Neural progenitor cell (in vitro differentiated cells): ENCODE results near the gene LMNB1.

Source experiments
- EZH2 ChIP-seq: fragments of 200-600 bp; sonication (generic); IDR thresholded peaks from 2 replicates; pipeline ENCODE4 v1.6.1; 2017; ENCODE audit warnings: antibody characterized with exemption, mild to moderate bottlenecking, moderate library complexity
- EZH2phosphoT487 ChIP-seq: fragments of 200-600 bp; sonication (generic); IDR thresholded peaks from 2 replicates; pipeline ENCODE4 v1.6.1; 2017; ENCODE audit warnings: antibody characterized with exemption
- TF ChIP-seq, protein P1 (sequence below): fragments of 200-600 bp; sonication (generic); IDR thresholded peaks from 2 replicates; pipeline ENCODE4 v1.5.1; 2017; ENCODE audit warnings: antibody characterized with exemption, mild to moderate bottlenecking

DNA sequence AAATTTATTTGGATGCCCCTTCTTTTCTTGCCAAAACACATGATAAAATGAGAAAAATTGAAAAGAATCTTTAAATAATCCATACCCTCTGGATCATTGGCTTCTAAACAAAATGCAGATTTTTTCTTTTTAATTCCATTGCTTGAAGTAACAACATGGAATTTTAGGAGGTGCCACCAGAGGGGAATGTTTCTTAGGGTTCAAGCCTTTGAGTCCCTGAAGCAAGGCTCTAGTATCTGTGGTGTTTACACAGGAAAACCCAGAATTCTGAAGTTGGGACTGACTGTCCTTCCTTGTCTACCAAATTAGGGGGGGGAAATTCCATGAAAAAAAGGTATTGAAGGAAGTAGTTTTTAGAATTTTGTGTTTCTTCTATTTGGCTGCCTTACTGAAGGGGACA, 69.4 kb downstream of the LMNB1 start:
- TF ChIP-seq, protein P1, sequence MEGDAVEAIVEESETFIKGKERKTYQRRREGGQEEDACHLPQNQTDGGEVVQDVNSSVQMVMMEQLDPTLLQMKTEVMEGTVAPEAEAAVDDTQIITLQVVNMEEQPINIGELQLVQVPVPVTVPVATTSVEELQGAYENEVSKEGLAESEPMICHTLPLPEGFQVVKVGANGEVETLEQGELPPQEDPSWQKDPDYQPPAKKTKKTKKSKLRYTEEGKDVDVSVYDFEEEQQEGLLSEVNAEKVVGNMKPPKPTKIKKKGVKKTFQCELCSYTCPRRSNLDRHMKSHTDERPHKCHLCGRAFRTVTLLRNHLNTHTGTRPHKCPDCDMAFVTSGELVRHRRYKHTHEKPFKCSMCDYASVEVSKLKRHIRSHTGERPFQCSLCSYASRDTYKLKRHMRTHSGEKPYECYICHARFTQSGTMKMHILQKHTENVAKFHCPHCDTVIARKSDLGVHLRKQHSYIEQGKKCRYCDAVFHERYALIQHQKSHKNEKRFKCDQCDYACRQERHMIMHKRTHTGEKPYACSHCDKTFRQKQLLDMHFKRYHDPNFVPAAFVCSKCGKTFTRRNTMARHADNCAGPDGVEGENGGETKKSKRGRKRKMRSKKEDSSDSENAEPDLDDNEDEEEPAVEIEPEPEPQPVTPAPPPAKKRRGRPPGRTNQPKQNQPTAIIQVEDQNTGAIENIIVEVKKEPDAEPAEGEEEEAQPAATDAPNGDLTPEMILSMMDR = peak; percentile 36
- TF ChIP-seq EZH2 = no peak
- TF ChIP-seq EZH2phosphoT487 = no peak
